DND-41 (cell line): Measurements from ENCODE around the gene PLPPR4.

Experiments used
- ATAC-seq: fragments of 200-7000 bp; cut with Tn5 transposase; 3 replicates; pipeline ENCODE4 v1.9.1; 2021; ENCODE audit warnings: low read depth; ENCODE audit not compliant: insufficient read depth
- DNase-seq: peaks from one replicate; pipeline ENCODE4 v3.0.0-alpha.2; 2020
- H2AFZ ChIP-seq: 2 replicates; pipeline ENCODE4 v1.6.0; 2012; ENCODE audit warnings: low read depth, low read length
- H3K27ac ChIP-seq: 2 replicates; pipeline ENCODE4 v1.5.1; 2012; ENCODE audit warnings: low read length, inconsistent platforms
- H3K27me3 ChIP-seq: fragments of 200-600 bp; sonication (generic); 2 replicates; pipeline ENCODE4 v1.6.0; 2012; ENCODE audit warnings: low read length, mild to moderate bottlenecking, inconsistent platforms; ENCODE audit not compliant: insufficient read depth, poor library complexity
- H3K36me3 ChIP-seq: 2 replicates; pipeline ENCODE4 v1.5.1; 2012; ENCODE audit warnings: low read length, inconsistent platforms; ENCODE audit not compliant: insufficient read depth
- H3K4me1 ChIP-seq: 2 replicates; pipeline ENCODE4 v1.5.1; 2012; ENCODE audit warnings: mild to moderate bottlenecking, low read length; ENCODE audit not compliant: insufficient read depth
- H3K4me2 ChIP-seq: 2 replicates; pipeline ENCODE4 v1.6.0; 2012; ENCODE audit warnings: mild to moderate bottlenecking, moderate library complexity, low read length, inconsistent platforms; ENCODE audit not compliant: insufficient read depth
- H3K4me3 ChIP-seq, 2 experiments: fragments of 200-600 bp in 1 of 2; shearing (Covaris generic) in 1 of 2; 2 replicates each; pipeline ENCODE4 v1.5.1; 2012 to 2016; ENCODE audit warnings: inconsistent platforms in 2 of 2, low read length in 2 of 2, mild to moderate bottlenecking in 2 of 2, low read depth in 1 of 2, moderate library complexity in 1 of 2
- H3K79me2 ChIP-seq: 2 replicates; pipeline ENCODE4 v1.6.0; 2012; ENCODE audit warnings: low read length, inconsistent platforms; ENCODE audit not compliant: insufficient read depth
- H3K9ac ChIP-seq: 2 replicates; pipeline ENCODE4 v1.6.0; 2012; ENCODE audit warnings: low read depth, mild to moderate bottlenecking, inconsistent platforms, low read length, moderate library complexity
- H3K9me3 ChIP-seq: 2 replicates; pipeline ENCODE4 v1.5.1; 2012; ENCODE audit warnings: low read length, moderate library complexity, mild to moderate bottlenecking, inconsistent platforms; ENCODE audit not compliant: insufficient read depth, severe bottlenecking
- H4K20me1 ChIP-seq: 2 replicates; pipeline ENCODE4 v1.6.0; 2012; ENCODE audit warnings: low read length; ENCODE audit not compliant: insufficient read depth
- EZH2 ChIP-seq: IDR thresholded peaks from 3 replicates; pipeline ENCODE4 v1.6.1; 2012; ENCODE audit warnings: borderline replicate concordance, low read depth, mild to moderate bottlenecking, moderate library complexity, low read length, inconsistent platforms; ENCODE audit not compliant: severe bottlenecking
- TF ChIP-seq, protein P1 (sequence below): IDR thresholded peaks from 2 replicates; pipeline ENCODE4 v1.5.1; 2012; ENCODE audit warnings: borderline replicate concordance, low read length, moderate library complexity, mild to moderate bottlenecking; ENCODE audit not compliant: poor library complexity, severe bottlenecking; ENCODE audit errors: extremely low read depth

The PLPPR4 gene

DNA sequence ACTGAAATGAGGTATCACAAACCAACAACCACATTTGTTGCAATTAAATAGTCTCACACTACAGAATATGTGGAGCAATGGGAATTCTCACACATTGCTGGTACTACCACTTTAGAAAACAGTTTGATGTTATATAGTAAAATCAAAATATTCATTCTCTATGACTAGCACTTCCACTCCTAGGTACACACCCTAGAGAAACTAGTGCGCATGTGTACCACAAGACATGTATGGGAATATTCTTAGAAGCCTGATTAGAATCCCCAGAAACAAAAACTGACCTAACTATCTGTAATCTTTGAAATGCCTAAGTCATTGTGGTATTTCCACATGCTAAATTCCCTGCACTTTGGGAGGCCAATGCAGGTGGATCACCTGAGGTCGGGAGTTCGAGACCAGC, 18.1 kb upstream of the PLPPR4 start:
- Histone ChIP-seq H4K20me1 (no peaks in the 10 kb centered on the region), H3K79me2 (no peaks in the 10 kb centered on the region), H3K4me1 (no peaks in the 10 kb centered on the region), H3K4me2 (no peak overlapping the region), H3K27ac (no peak overlapping the region), H3K27me3 (no peaks in the 10 kb centered on the region), H3K9me3 (no peaks in the 10 kb centered on the region), H2AFZ (no peak overlapping the region), H3K36me3 (no peaks in the 10 kb centered on the region), H3K4me3 (no peak overlapping the region), H3K9ac (no peak overlapping the region)
- ATAC-seq (no peak), DNase-seq (no peak)
- TF ChIP-seq EZH2: no peak
- TF ChIP-seq, protein P1, sequence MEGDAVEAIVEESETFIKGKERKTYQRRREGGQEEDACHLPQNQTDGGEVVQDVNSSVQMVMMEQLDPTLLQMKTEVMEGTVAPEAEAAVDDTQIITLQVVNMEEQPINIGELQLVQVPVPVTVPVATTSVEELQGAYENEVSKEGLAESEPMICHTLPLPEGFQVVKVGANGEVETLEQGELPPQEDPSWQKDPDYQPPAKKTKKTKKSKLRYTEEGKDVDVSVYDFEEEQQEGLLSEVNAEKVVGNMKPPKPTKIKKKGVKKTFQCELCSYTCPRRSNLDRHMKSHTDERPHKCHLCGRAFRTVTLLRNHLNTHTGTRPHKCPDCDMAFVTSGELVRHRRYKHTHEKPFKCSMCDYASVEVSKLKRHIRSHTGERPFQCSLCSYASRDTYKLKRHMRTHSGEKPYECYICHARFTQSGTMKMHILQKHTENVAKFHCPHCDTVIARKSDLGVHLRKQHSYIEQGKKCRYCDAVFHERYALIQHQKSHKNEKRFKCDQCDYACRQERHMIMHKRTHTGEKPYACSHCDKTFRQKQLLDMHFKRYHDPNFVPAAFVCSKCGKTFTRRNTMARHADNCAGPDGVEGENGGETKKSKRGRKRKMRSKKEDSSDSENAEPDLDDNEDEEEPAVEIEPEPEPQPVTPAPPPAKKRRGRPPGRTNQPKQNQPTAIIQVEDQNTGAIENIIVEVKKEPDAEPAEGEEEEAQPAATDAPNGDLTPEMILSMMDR: no peak

- H3K4me3 ChIP-seq: no peak overlapping the region
- no peaks in the 10 kb centered on the region for H3K27me3 ChIP-seq
- H4K20me1 ChIP-seq: no peaks in the 10 kb centered on the region
- no peak overlapping the region for H2AFZ ChIP-seq
- H3K36me3 ChIP-seq: no peaks in the 10 kb centered on the region
- no peak overlapping the region for H3K27ac ChIP-seq
- H3K79me2 ChIP-seq: no peaks in the 10 kb centered on the region
- ATAC-seq: no peak
- no peak overlapping the region for H3K4me2 ChIP-seq
- no peak overlapping the region for H3K9ac ChIP-seq
- no peaks in the 10 kb centered on the region for H3K4me1 ChIP-seq
- DNase-seq: no peak
- H3K9me3 ChIP-seq: no peaks in the 10 kb centered on the region
- no peak for TF ChIP-seq EZH2
- TF ChIP-seq, protein P1: no peak
Observed at GRCh38 chr1:99247199-99247598, 17.1 kb upstream of the PLPPR4 start.

- Histone ChIP-seq H3K27ac (no peak overlapping the region), H3K4me1 (no peaks in the 10 kb centered on the region), H3K27me3 (no peaks in the 10 kb centered on the region), H3K79me2 (no peaks in the 10 kb centered on the region), H2AFZ (no peak overlapping the region), H3K4me2 (no peak overlapping the region), H4K20me1 (no peaks in the 10 kb centered on the region), H3K4me3 (no peak overlapping the region), H3K9ac (no peak overlapping the region), H3K9me3 (no peaks in the 10 kb centered on the region), H3K36me3 (no peaks in the 10 kb centered on the region)
- no peak for TF ChIP-seq EZH2
- TF ChIP-seq, protein P1: no peak
- DNase-seq: no peak
- ATAC-seq: no peak
Observed at GRCh38 chr1:99250728-99251127, 13.6 kb upstream of the PLPPR4 start.

GRCh38 chr1:99251308-99251707, 13.0 kb upstream of the PLPPR4 start:
- Histone ChIP-seq H3K4me1 (no peaks in the 10 kb centered on the region), H3K27me3 (no peaks in the 10 kb centered on the region), H3K79me2 (no peaks in the 10 kb centered on the region), H2AFZ (no peak overlapping the region), H4K20me1 (no peaks in the 10 kb centered on the region), H3K4me3 (no peak overlapping the region), H3K36me3 (no peaks in the 10 kb centered on the region), H3K4me2 (no peak overlapping the region), H3K9ac (no peak overlapping the region), H3K27ac (no peak overlapping the region), H3K9me3 (no peaks in the 10 kb centered on the region)
- ATAC-seq (no peak), DNase-seq (no peak)
- TF ChIP-seq, protein P1: no peak
- no peak for TF ChIP-seq EZH2
